SHP77 (cell line): Measurements from ENCODE around the gene LRRC27.
A peak's percentile ranks its signal among the peaks of the same experiment; 100 is the strongest.
"Not testable (repeated sequence)": the region's sequence is repeated elsewhere in the genome, so short reads cannot be mapped to it uniquely, and the experiment has no call there.

Source experiments
- DNase-seq, 2 experiments: peaks; one replicate each; lab custom pipeline; 2025; lab: John Stamatoyannopoulos, UW

Gene LRRC27

GRCh38 chr10:132374612-132375011 lies 42.6 kb downstream of the LRRC27 start:
- no peak for DNase-seq

DNA sequence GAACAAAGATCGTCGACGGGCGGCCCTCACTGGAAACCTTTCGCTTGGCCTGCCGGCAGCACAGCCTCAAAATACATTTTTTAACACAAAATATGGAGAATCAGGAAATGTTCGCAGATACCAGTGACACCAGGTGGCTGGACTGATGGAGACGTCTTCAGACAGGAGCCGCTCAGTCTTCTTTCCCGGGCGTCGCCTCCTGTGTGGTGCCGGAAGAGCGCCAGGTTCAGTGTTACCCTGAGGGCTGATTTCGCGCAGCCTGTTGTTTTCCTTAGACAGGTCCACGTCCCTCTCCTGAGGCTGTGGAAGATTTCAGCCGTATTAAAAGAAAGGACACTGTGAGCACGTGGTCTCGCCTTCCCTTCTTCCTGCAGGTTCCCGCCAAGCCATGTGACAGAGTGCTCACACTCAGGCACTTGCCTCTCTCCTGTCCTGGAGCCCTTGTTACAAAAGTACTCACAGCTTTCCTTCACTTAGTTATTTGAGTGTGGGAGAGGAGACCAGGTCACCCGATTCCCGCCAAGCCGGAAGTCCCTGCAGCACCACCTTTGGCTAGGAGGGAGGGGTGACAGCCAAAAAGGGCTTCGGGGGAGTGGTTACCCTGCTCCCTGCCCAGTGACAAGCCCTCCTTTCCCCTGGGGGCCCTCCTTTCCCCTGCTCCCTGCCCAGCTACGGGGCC lies 43.3 kb downstream of the LRRC27 start:
- DNase-seq: no peak

DNA sequence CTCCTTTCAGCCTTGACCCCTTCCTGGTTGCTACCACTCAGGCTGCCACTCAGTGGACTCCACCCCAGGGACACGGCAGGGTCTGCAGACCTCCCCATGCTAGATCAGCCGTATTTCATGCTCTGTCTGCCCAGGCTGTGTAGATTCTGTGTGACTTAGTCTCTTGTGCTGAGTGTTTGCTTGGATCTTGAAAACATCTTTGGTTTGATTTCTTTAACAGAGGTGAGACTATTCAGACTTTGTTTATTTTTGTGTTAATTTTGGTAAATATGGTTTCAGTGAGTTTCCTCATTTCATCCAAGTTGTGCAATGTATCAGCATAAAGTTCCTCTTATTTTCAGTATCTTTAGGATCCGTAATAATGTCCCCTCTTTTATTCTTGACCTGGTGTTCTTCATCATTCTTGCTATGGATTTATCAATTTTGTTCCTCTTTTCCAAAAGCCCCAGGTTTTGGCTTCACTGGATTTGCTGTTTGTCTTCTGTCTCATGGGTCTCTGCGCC lies 43.9 kb downstream of the LRRC27 start:
- DNase-seq: no peak

GRCh38 chr10:132376394-132376851 lies 44.4 kb downstream of the LRRC27 start:
- no peak for DNase-seq

GRCh38 chr10:132377326-132377725 lies 45.3 kb downstream of the LRRC27 start:
- DNase-seq: no peak

- DNase-seq: not testable (repeated sequence)
Measured at GRCh38 chr10:132379026-132379425, 47.0 kb downstream of the LRRC27 start.

- DNase-seq: not testable (repeated sequence)
Measured at GRCh38 chr10:132380986-132381385, 49.0 kb downstream of the LRRC27 start.

- no peak for DNase-seq
Measured at GRCh38 chr10:132381741-132382140, 49.7 kb downstream of the LRRC27 start.

DNA sequence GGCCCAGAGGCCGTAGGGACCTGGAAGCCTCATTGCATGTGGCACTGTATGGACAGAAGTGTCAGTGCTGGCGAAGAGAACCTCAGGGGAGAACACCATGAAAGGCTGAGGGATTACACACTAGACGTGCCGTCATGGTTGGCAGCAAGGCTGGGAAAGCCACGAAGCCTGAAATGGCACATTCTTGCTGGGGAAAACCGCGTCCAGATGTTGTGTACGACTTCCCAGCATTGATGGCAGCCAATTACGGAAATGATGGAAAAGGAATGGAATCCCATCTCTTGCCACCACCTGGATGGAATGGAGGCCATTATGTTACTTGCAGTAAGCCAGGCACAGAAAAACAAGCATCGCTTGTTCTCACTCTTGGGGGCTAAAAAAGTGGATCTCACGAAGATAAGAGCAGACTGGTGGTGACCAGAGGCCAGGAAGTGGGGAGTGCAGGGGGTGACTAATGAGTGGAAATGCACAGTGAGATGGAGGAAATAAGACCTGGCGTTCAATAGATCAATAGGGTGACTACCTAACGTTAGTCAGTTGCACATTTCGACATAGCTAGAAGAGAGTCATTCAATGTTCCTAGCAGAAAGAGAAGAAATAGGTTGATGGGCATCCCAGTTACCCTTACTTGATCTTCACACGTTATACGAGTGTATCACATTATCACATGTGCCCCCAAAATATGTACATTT lies 50.4 kb downstream of the LRRC27 start:
- DNase-seq: no peak

- DNase-seq: no peak
Measured at GRCh38 chr10:132383101-132383500, 51.1 kb downstream of the LRRC27 start.

DNA sequence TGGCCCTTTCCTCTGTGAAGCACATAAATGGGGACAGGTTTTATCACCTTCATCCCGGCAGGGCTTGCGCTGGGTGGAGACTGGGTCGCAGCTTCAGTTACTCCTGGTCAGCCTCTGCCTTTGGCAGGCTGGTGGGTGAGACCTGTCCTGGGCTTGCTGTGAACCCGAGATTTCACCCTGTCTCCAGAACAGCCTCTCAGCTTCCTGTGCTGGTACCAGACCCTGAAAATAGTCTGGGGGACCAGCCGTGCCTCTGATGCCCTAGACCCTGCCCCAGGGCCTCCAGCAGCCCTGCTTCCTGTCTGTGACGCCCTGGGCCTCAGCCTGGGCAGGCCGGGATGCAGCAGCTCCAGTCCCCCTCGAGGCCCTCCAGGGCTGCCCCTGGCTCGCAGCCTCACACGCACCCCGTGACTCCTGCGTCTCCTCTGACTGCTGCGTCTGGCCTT lies 51.8 kb downstream of the LRRC27 start:
- no peak for DNase-seq

GRCh38 chr10:132384618-132385388 lies 52.8 kb downstream of the LRRC27 start:
- no peak for DNase-seq

- DNase-seq: no peak
Measured at GRCh38 chr10:132385389-132385667, 53.3 kb downstream of the LRRC27 start.

- DNase-seq: no peak
Measured at GRCh38 chr10:132385721-132386418, 53.9 kb downstream of the LRRC27 start.

DNA sequence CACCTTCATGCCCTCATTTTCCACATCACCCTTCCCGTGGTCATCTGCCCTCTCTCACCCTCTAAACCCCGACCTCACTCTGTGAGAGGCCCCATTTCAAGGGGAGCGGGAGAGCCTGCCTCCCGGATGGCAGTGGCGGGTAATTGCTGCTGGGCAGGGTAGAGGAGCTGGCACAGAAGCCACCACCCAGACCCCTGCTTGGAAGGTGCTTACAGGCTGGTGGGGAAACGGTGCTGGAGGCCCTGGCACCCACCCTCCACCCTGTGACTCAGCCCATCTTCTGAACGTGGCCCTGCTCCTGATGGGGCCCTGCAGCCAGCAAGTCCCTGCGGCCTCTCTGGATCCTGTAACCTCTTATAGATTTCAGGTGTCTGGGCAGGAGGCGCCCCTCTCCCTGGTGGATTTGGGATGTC lies 54.4 kb downstream of the LRRC27 start:
- no peak for DNase-seq

- not testable (repeated sequence) for DNase-seq
Measured at GRCh38 chr10:132386896-132387295, 54.9 kb downstream of the LRRC27 start.

- no peak for DNase-seq
Measured at GRCh38 chr10:132387764-132388210, 55.8 kb downstream of the LRRC27 start.

- DNase-seq: no peak
Measured at GRCh38 chr10:132388891-132389432, 57.0 kb downstream of the LRRC27 start.

GRCh38 chr10:132389433-132390169 lies 57.6 kb downstream of the LRRC27 start:
- peak in 1 of 2 experiments; percentile 32 for DNase-seq

DNA sequence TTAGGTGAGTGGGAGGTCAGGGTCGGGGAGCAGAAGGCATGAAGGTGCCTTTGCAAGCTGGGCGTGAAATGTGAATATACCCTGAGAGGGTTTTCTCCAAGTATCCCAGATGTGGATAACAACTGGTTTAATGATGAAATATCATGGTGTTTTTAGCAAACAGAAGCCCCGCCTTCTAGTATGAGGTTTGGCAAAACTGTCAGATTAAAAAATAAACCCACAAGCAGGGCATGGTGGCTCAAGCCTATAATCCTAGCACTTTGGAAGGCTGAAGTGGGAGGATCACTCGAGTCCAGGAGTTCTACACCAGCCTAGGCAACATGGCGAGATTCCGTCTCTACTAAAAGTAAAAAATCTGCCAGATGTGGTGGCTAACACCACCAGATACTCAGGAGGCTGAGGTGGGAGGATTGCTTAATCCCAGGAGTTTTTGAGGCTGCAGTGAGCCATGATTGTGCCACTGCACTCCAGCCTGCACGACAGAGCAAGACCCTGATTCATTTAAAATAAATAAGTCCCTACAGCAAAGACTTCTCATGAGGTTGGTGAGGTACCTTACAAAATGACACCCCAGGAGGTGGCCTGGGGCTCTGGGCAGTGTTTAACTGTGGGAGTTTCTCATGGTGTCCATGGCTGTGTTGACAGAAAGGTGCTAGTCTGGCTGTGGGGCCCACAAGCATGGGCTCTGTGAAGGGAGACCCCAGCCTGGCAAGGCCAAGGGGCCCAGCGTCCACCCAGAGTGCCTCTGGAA lies 58.4 kb downstream of the LRRC27 start:
- no peak for DNase-seq
